ENCODE data around the gene NCK2. TPM values are rescaled to one million over a fixed set of nuclear protein-coding genes. Genes with fewer than 3 reads are reported as not detected.

Gene NCK2
- total RNA-seq, 6 experiments from 2014 or later = 18.6 to 20.2 (median 19.8) TPM

DNA sequence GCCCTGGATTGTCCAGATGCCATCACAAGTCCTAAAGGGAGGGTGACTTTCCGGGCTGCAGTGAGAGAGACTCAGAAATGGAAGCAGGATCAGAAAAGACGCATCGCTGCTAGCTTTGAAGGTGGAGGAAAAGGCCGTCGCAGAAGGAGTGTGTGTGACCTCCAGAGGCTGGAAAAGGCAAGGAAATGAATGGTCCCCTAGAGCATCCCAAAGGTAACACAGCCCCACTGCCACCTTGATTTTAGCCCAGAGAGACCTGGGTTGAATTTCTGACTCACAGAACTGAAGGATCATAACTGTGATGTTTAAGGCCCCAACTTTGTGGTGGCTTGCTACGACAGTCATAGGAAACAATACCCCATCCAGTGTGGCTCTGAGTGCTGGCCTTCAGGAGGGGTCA, 8.6 kb upstream of the NCK2 start:
- peak overlapping the region; percentile 25; the same call in 1 of the 2 replicates for H3K27ac Mint-ChIP-seq
- no peak overlapping the region for H3K4me3 Mint-ChIP-seq
- no peaks in the 10 kb centered on the region for H3K9me3 Mint-ChIP-seq
- no peak for TF ChIP-seq CTCF (IDR thresholded peaks at IDR 0.05)
- no peaks in the 10 kb centered on the region for H3K36me3 Mint-ChIP-seq (ENCODE audit: low read depth)
- peaks cover 7% of the 10 kb centered on the region for H3K27me3 Mint-ChIP-seq (ENCODE audit: insufficient read depth)
- peaks cover 44% of the 10 kb centered on the region for H3K4me1 Mint-ChIP-seq (ENCODE audit: low read depth)
- DNase-seq = no peak

- H3K27me3 Mint-ChIP-seq (ENCODE audit: insufficient read depth) = peaks cover 4% of the 10 kb centered on the region; the same call in 1 of the 2 replicates
- H3K4me3 Mint-ChIP-seq = no peak overlapping the region
- no peak for TF ChIP-seq CTCF (IDR thresholded peaks at IDR 0.05)
- no peaks in the 10 kb centered on the region for H3K9me3 Mint-ChIP-seq
- peaks cover 44% of the 10 kb centered on the region for H3K4me1 Mint-ChIP-seq (ENCODE audit: low read depth)
- no peak overlapping the region for H3K27ac Mint-ChIP-seq
- no peak for DNase-seq
- no peaks in the 10 kb centered on the region for H3K36me3 Mint-ChIP-seq (ENCODE audit: low read depth)
Observed at GRCh38 chr2:105737980-105738657, 6.6 kb upstream of the NCK2 start.

DNA sequence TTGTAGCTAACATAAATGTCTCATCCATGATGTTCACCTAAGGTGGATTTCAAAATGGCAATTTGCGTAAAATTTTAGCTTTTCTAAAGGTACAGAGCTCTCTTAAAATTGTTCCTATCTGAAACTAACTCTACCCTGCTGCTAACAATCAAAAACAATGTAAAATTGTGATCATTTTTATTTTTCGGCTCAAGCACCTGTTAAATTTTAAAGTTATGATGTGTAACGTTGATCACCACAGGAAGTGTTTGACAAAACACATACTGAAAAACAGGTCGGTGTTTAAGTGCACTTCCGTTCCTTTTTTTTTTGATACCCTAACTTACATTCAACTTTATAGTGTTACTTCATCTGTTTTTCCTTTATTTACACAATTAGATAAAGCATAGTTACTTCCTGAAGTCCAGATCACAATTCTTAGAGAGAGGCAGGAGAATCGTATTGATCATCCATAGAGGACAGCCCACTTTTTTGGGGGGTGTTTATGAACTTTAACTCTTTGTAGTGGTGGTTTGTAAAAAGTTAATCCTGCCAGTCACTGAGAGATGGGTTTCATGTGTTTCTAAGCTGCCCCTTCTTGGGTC, 6.0 kb upstream of the NCK2 start:
- no peaks in the 10 kb centered on the region for H3K36me3 Mint-ChIP-seq (ENCODE audit: low read depth)
- H3K4me3 Mint-ChIP-seq = no peak overlapping the region
- TF ChIP-seq CTCF (IDR thresholded peaks at IDR 0.05) = no peak
- DNase-seq = no peak
- H3K27ac Mint-ChIP-seq = no peak overlapping the region
- H3K9me3 Mint-ChIP-seq = no peaks in the 10 kb centered on the region
- peaks cover 42% of the 10 kb centered on the region for H3K4me1 Mint-ChIP-seq (ENCODE audit: low read depth)
- H3K27me3 Mint-ChIP-seq (ENCODE audit: insufficient read depth) = peaks cover 4% of the 10 kb centered on the region; the same call in 1 of the 2 replicates

GRCh38 chr2:105739426-105739825, 5.3 kb upstream of the NCK2 start:
- H3K4me1 Mint-ChIP-seq (ENCODE audit: low read depth) = peaks cover 42% of the 10 kb centered on the region
- peaks cover 4% of the 10 kb centered on the region; the same call in 1 of the 2 replicates for H3K27me3 Mint-ChIP-seq (ENCODE audit: insufficient read depth)
- H3K36me3 Mint-ChIP-seq (ENCODE audit: low read depth) = no peaks in the 10 kb centered on the region
- no peaks in the 10 kb centered on the region for H3K9me3 Mint-ChIP-seq
- no peak overlapping the region for H3K27ac Mint-ChIP-seq
- no peak for TF ChIP-seq CTCF (IDR thresholded peaks at IDR 0.05)
- no peak for DNase-seq
- H3K4me3 Mint-ChIP-seq = no peak overlapping the region

GRCh38 chr2:105739944-105740530, 4.7 kb upstream of the NCK2 start:
- no peak for DNase-seq
- H3K27me3 Mint-ChIP-seq (ENCODE audit: insufficient read depth) = peaks cover 4% of the 10 kb centered on the region; the same call in 1 of the 2 replicates
- H3K4me3 Mint-ChIP-seq = no peak overlapping the region
- no peaks in the 10 kb centered on the region for H3K9me3 Mint-ChIP-seq
- H3K4me1 Mint-ChIP-seq (ENCODE audit: low read depth) = peaks cover 36% of the 10 kb centered on the region
- H3K36me3 Mint-ChIP-seq (ENCODE audit: low read depth) = no peaks in the 10 kb centered on the region
- no peak for TF ChIP-seq CTCF (IDR thresholded peaks at IDR 0.05)
- no peak overlapping the region for H3K27ac Mint-ChIP-seq

Data from HFFc6 (cell line).